ENCODE data around the gene SCRG1.

The SCRG1 gene

GRCh38 chr4:173410079-173410478 is 11.2 kb upstream of the SCRG1 start:
- DNase-seq, result no peak

- DNase-seq, result no peak
These were observed 7.1 kb upstream of the SCRG1 start for GRCh38 chr4:173405840-173406606.

- no peak for DNase-seq
These were observed 5.5 kb upstream of the SCRG1 start for GRCh38 chr4:173404296-173404865.

GRCh38 chr4:173403051-173403450 is 4.1 kb upstream of the SCRG1 start:
- no peak for DNase-seq

GRCh38 chr4:173401063-173401462 is 2.1 kb upstream of the SCRG1 start:
- no peak for DNase-seq

- no peak for DNase-seq
These were observed 696 bp downstream of the SCRG1 start for GRCh38 chr4:173398220-173398619.

- DNase-seq, result no peak
These were observed 1.3 kb downstream of the SCRG1 start for GRCh38 chr4:173397604-173398003.

- DNase-seq, result no peak
These were observed 7.2 kb downstream of the SCRG1 start for GRCh38 chr4:173391701-173392100.

- DNase-seq, result no peak
These were observed 12.2 kb downstream of the SCRG1 start for GRCh38 chr4:173386751-173387150.

- DNase-seq, result no peak
These were observed 16.6 kb downstream of the SCRG1 start for GRCh38 chr4:173382349-173382748.

- no peak for DNase-seq
These were observed 17.3 kb downstream of the SCRG1 start for GRCh38 chr4:173381610-173382009.

GRCh38 chr4:173380987-173381386 is 17.9 kb downstream of the SCRG1 start:
- no peak for DNase-seq

GRCh38 chr4:173379929-173380328 is 19.0 kb downstream of the SCRG1 start:
- no peak for DNase-seq

- DNase-seq, result no peak
These were observed 24.3 kb downstream of the SCRG1 start for GRCh38 chr4:173374588-173374987.

- DNase-seq, result peak; percentile 54 to 62
These were observed 27.4 kb downstream of the SCRG1 start for GRCh38 chr4:173371292-173372192.

GRCh38 chr4:173370477-173371291 is 28.2 kb downstream of the SCRG1 start, which contains the start of gene SAP30:
SAP30 (plus strand) TSS chr4:173370954; CDS start chr4:173371183, 229 bp downstream.
- DNase-seq, result peak; percentile 96

- DNase-seq, result no peak
These were observed 28.8 kb downstream of the SCRG1 start for GRCh38 chr4:173370130-173370476.

GRCh38 chr4:173367946-173368345 is 31.0 kb downstream of the SCRG1 start:
- DNase-seq, result no peak

- no peak for DNase-seq
These were observed 31.6 kb downstream of the SCRG1 start for GRCh38 chr4:173367285-173367684.

GRCh38 chr4:173365359-173365996 is 33.4 kb downstream of the SCRG1 start:
- DNase-seq, result no peak

GRCh38 chr4:173362666-173363065 is 36.2 kb downstream of the SCRG1 start:
- DNase-seq, result no peak

GRCh38 chr4:173360587-173361221 is 38.2 kb downstream of the SCRG1 start:
- no peak for DNase-seq

Data from activated T-cell treated with anti-CD3 and anti-CD28 coated beads, Interleukin-2, amount 50 U/mL, for 48 hours (primary cell).